K562 (cell line): ENCODE results near the gene COPS6. TPM values are rescaled to one million over a fixed set of nuclear protein-coding genes. Genes with fewer than 3 reads are reported as not detected.

Experiments used
- BCL6 ChIP-seq: fragments of 250-450 bp; sonication (Bioruptor Pico); IDR thresholded peaks from 2 replicates; pipeline ENCODE4 v1.4.0; 2020
- BRD9 ChIP-seq: fragments of 450-650 bp; IDR thresholded peaks from 2 replicates; pipeline ENCODE4 v1.6.1; 2018; ENCODE audit warnings: low read depth; ENCODE audit not compliant: partially characterized antibody
- CCAR2 ChIP-seq: fragments of 200-400 bp; formaldehyde crosslinking; IDR thresholded peaks from 2 replicates; pipeline ENCODE4 v1.6.1; 2017; ENCODE audit warnings: mild to moderate bottlenecking, low read depth, low read length
- CHD4 ChIP-seq: fragments of 200-600 bp; sonication (generic); IDR thresholded peaks from 3 replicates; pipeline ENCODE4 v1.6.1; 2012; ENCODE audit warnings: low read depth, mild to moderate bottlenecking, mixed read lengths, low read length, inconsistent platforms; ENCODE audit not compliant: insufficient read depth, insufficient replicate concordance, poor library complexity, severe bottlenecking
- FOXP1 ChIP-seq: sonication (generic); formaldehyde crosslinking; IDR thresholded peaks from 2 replicates; pipeline ENCODE4 v1.8.0; 2022; ENCODE audit warnings: mild to moderate bottlenecking, missing genetic modification reagents
- HMGXB4 ChIP-seq: sonication (generic); formaldehyde crosslinking; IDR thresholded peaks from 2 replicates; pipeline ENCODE4 v1.8.1; 2023; ENCODE audit warnings: mild to moderate bottlenecking, missing genetic modification reagents
- HNRNPLL ChIP-seq: fragments of 200-400 bp; formaldehyde crosslinking; IDR thresholded peaks from 2 replicates; pipeline ENCODE4 v1.6.1; 2017; ENCODE audit warnings: low read length, low read depth, mild to moderate bottlenecking; ENCODE audit not compliant: poor library complexity, severe bottlenecking
- IRF2 ChIP-seq: sonication (generic); formaldehyde crosslinking; IDR thresholded peaks from 2 replicates; pipeline ENCODE4 v1.8.1; 2022; ENCODE audit warnings: mild to moderate bottlenecking, missing genetic modification reagents
- KDM4B ChIP-seq, 2 experiments: fragments of 450-650 bp in 1 of 2; sonication (generic) in 1 of 2; IDR thresholded peaks; 2 replicates each; pipeline ENCODE4 v1.6.1; 2016 to 2017; ENCODE audit warnings: borderline replicate concordance in 2 of 2, antibody characterized with exemption in 1 of 2, low read depth in 1 of 2, mild to moderate bottlenecking in 1 of 2
- MXI1 ChIP-seq: IDR thresholded peaks from 2 replicates; pipeline ENCODE4 v1.6.1; 2011; ENCODE audit warnings: low read depth, mild to moderate bottlenecking, improper control_type of control experiment, low read length
- OTX1 ChIP-seq: fragments of 450-650 bp; formaldehyde crosslinking; IDR thresholded peaks from 2 replicates; pipeline ENCODE4 v1.4.0; 2022; ENCODE audit warnings: mild to moderate bottlenecking
- PHF20 ChIP-seq: fragments of 450-650 bp; IDR thresholded peaks from 2 replicates; pipeline ENCODE4 v1.6.1; 2018; ENCODE audit not compliant: partially characterized antibody
- PPARD ChIP-seq: fragments of 250-450 bp; sonication (Bioruptor Pico); IDR thresholded peaks from 2 replicates; pipeline ENCODE4 v1.8.0; 2022; ENCODE audit warnings: inconsistent platforms, mild to moderate bottlenecking, moderate library complexity
- PTRF ChIP-seq: fragments of 450-650 bp; IDR thresholded peaks from 2 replicates; pipeline ENCODE4 v1.6.1; 2016; ENCODE audit warnings: mild to moderate bottlenecking, missing genetic modification characterization, missing compliant biosample characterization
- RB1 ChIP-seq: fragments of 450-650 bp; IDR thresholded peaks from 2 replicates; pipeline ENCODE4 v1.6.1; 2017; ENCODE audit warnings: low read depth, mild to moderate bottlenecking
- SAP30 ChIP-seq: fragments of 200-600 bp; sonication (generic); IDR thresholded peaks from 2 replicates; pipeline ENCODE4 v1.6.1; 2012; ENCODE audit warnings: borderline replicate concordance, low read depth, mild to moderate bottlenecking, moderate library complexity, low read length, control low read depth, inconsistent platforms; ENCODE audit not compliant: insufficient read depth, poor library complexity, severe bottlenecking
- SMARCC2 ChIP-seq: fragments of 450-650 bp; IDR thresholded peaks from 2 replicates; pipeline ENCODE4 v1.6.1; 2017; ENCODE audit warnings: antibody characterized with exemption, moderate library complexity, mild to moderate bottlenecking, low read depth
- SRSF7 ChIP-seq: fragments of 200-400 bp; formaldehyde crosslinking; optimal IDR thresholded peaks from 2 replicates; pipeline ENCODE3; 2017; ENCODE audit warnings: mild to moderate bottlenecking, low read depth, low read length
- WHSC1 ChIP-seq: IDR thresholded peaks from one replicate; pipeline ENCODE4 v1.6.1; 2012; ENCODE audit warnings: low read length, control low read depth, inconsistent platforms
- YY1 ChIP-seq, 3 experiments: IDR thresholded peaks; 2 replicates each; pipeline ENCODE4 v1.6.1; 2011; ENCODE audit warnings: low read length in 2 of 3, mild to moderate bottlenecking in 2 of 3, moderate library complexity in 2 of 3, borderline replicate concordance in 1 of 3, control low read depth in 1 of 3, low read depth in 1 of 3; ENCODE audit not compliant: insufficient read depth in 3 of 3, insufficient replicate concordance in 2 of 3, control insufficient read depth in 1 of 3, insufficient read length in 1 of 3; ENCODE audit errors: extremely low read depth in 1 of 3
- ZC3H4 ChIP-seq: sonication (generic); formaldehyde crosslinking; IDR thresholded peaks from 2 replicates; pipeline ENCODE4 v1.9.0; 2021; ENCODE audit warnings: missing genetic modification reagents, borderline replicate concordance
- ZNF184 ChIP-seq: sonication (generic); formaldehyde crosslinking; IDR thresholded peaks from 2 replicates; pipeline ENCODE4 v1.5.0; 2020; ENCODE audit warnings: missing genetic modification reagents
- ZNF354B ChIP-seq: fragments of 250-450 bp; sonication (Bioruptor Pico); IDR thresholded peaks from 2 replicates; pipeline ENCODE4 v1.4.0; 2020
- ZNF79 ChIP-seq: fragments of 250-450 bp; sonication (Bioruptor Pico); IDR thresholded peaks from 2 replicates; pipeline ENCODE4 v1.4.0; 2020; ENCODE audit warnings: low read depth, mild to moderate bottlenecking, moderate library complexity
- polyA plus RNA-seq, 8 experiments: library from polyadenylated mRNA; depleted of rRNA in 4 of 8; stranded (reverse) in 5 of 8; unstranded in 3 of 8; fragments of >200 nt; fragmentation: Nextera tagmentation in 2 of 8; fragmentation: Illumina TruSeq in 1 of 8; extraction: Ambion mirVana in 2 of 8; extraction: Trizol in 1 of 8; gene quantifications; 2 replicates each; pipeline versions ENCODE4 v1.2.1 to v1.2.3, GENCODE V29; 2011 to 2014; ENCODE audit warnings: inconsistent platforms in 1 of 8, missing spikeins in 1 of 8
- total RNA-seq, 7 experiments: library from RNA; depleted of rRNA in 6 of 7; stranded (reverse); fragments of >200 nt in 6 of 7; fragmentation: Illumina TruSeq in 2 of 7; extraction: Trizol in 2 of 7; gene quantifications; 2 replicates each; pipeline versions ENCODE4 v1.2.1 to v1.2.3, GENCODE V29; 2011 to 2021; ENCODE audit warnings: low replicate concordance in 1 of 7
- TF ChIP-seq, protein P1 (sequence below): fragments of 450-650 bp; formaldehyde crosslinking; IDR thresholded peaks from 2 replicates; pipeline ENCODE4 v1.4.0; 2020; ENCODE audit warnings: mild to moderate bottlenecking, mixed read lengths

The COPS6 gene
- total and polyA plus RNA-seq, 9 of the 15 experiments (the other 6 are each of a cell fraction or from before 2014, with no cell fraction given) = 63.0 to 331 (median 168) TPM

GRCh38 chr7:100126931-100127865, 38.4 kb downstream of the COPS6 start, which contains the start of gene MBLAC1 (continued):
- TF ChIP-seq, protein P1, sequence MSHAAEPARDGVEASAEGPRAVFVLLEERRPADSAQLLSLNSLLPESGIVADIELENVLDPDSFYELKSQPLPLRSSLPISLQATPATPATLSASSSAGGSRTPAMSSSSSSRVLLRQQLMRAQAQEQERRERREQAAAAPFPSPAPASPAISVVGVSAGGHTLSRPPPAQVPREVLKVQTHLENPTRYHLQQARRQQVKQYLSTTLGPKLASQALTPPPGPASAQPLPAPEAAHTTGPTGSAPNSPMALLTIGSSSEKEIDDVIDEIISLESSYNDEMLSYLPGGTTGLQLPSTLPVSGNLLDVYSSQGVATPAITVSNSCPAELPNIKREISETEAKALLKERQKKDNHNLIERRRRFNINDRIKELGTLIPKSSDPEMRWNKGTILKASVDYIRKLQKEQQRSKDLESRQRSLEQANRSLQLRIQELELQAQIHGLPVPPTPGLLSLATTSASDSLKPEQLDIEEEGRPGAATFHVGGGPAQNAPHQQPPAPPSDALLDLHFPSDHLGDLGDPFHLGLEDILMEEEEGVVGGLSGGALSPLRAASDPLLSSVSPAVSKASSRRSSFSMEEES (CRISPR knock-in tag) = no peak; the same call in 1 of the 2 replicates
- TF ChIP-seq ZNF354B (no peak), ZC3H4 (CRISPR knock-in tag) (no peak), ZNF79 (no peak), IRF2 (CRISPR knock-in tag) (no peak), PTRF (tag) (no peak), RB1 (peak; percentile 65), MXI1 (no peak), BCL6 (CRISPR knock-in tag) (no peak), SMARCC2 (no peak), OTX1 (no peak), CHD4 (no peak), YY1 (IDR thresholded peaks at IDR 0.05; ENCODE audit: borderline replicate concordance in 1 of 3, control insufficient read depth in 1 of 3, extremely low read depth in 1 of 3, insufficient read depth in 3 of 3, insufficient read length in 1 of 3, insufficient replicate concordance in 2 of 3, low read depth in 1 of 3, low read length in 2 of 3) (peak; percentile 69 to 94 (median 92)), HMGXB4 (CRISPR knock-in tag) (peak; percentile 21; the same call in 1 of the 2 replicates), FOXP1 (CRISPR knock-in tag) (no peak), CCAR2 (no peak), SAP30 (no peak), HNRNPLL (peak; percentile 62), WHSC1 (no peak), ZNF184 (CRISPR knock-in tag) (no peak), SRSF7 (no peak), KDM4B (IDR thresholded peaks at IDR 0.05; ENCODE audit: borderline replicate concordance in 2 of 2, low read depth in 1 of 2) (peak in 1 of 2 experiments; percentile 62; a peak in 1 of 4 replicates), PPARD (CRISPR knock-in tag) (no peak), BRD9 (no peak), PHF20 (peak; percentile 48)
